Measurements from ENCODE around the gene LYSMD4. TPM values are rescaled to one million over a fixed set of nuclear protein-coding genes. Genes with fewer than 3 reads are reported as not detected.

LYSMD4 gene
- total RNA-seq, 2 donors from 2014 or later = 3.7 to 4.2 TPM

DNA sequence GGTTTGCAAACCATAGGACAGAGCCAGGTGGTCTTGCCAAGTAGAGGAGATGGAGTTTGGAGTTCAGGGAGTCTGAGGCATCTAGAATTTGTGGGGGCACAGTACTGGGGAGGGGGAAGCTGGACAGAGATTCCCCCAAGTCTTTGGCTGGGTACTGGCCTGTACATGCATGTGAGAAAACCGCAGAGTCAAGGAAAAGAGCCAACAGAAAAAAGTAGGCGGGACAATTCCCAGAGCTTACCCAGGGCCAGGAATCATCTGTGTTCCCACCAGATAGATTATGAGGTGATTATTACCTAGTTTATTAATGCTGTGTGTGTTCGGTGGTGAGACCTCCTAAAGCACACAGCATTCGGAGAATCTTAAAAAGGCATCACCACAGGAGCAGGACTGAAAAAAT, 11.3 kb downstream of the LYSMD4 start:
- Mint-ChIP-seq H3K27ac (no peak overlapping the region), H3K4me1 (peaks cover 19% of the 10 kb centered on the region), H3K27me3 (no peaks in the 10 kb centered on the region), H3K9me3 (no peaks in the 10 kb centered on the region), H3K4me3 (no peak overlapping the region), H3K36me3 (ENCODE audit: low read depth) (no peaks in the 10 kb centered on the region)
- ATAC-seq (replicated peaks) = no peak

DNA sequence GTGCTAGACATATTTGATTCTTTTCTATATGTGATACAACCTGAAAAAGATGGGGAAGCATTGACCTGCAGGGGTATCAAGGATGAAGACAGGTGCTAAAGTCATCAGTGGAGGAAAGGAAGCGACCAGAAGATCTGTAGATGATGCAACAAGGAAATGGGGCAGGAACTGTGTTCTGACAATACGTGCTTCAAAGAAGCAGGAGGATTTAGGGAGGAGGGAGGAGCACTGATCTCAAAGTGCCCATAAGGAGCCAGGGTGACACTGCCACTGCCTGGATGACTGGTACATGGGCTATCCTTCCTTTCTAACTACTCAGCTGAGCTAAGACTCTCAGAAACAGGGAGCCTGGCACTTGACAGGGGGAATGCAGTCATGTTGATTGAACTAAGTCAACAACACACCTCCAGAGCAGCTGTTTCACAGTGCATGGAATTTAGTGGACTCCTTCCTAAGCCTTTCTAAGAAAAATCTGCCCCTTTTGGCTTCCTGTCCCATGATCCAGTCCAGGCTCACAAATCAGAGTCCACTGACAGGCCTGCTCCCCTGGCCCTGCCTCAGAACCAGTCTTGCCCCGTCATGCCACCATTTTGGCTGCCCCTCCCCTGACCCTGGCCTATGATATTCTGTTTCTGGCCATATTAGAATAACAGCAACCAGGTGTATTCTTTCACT, 12.0 kb downstream of the LYSMD4 start:
- ATAC-seq (replicated peaks) = peak; percentile 17
- Mint-ChIP-seq H3K27me3 (no peaks in the 10 kb centered on the region), H3K9me3 (no peaks in the 10 kb centered on the region), H3K4me1 (peaks cover 19% of the 10 kb centered on the region), H3K27ac (peak overlapping the region; percentile 40), H3K36me3 (ENCODE audit: low read depth) (no peaks in the 10 kb centered on the region), H3K4me3 (peak overlapping the region; percentile 47)

GRCh38 chr15:99720533-99720932, 12.7 kb downstream of the LYSMD4 start:
- ATAC-seq (replicated peaks) = no peak
- Mint-ChIP-seq H3K4me1 (peaks cover 19% of the 10 kb centered on the region), H3K4me3 (peak overlapping the region; percentile 47), H3K9me3 (no peaks in the 10 kb centered on the region), H3K36me3 (ENCODE audit: low read depth) (peaks cover 3% of the 10 kb centered on the region), H3K27ac (peak overlapping the region; percentile 40), H3K27me3 (no peaks in the 10 kb centered on the region)

DNA sequence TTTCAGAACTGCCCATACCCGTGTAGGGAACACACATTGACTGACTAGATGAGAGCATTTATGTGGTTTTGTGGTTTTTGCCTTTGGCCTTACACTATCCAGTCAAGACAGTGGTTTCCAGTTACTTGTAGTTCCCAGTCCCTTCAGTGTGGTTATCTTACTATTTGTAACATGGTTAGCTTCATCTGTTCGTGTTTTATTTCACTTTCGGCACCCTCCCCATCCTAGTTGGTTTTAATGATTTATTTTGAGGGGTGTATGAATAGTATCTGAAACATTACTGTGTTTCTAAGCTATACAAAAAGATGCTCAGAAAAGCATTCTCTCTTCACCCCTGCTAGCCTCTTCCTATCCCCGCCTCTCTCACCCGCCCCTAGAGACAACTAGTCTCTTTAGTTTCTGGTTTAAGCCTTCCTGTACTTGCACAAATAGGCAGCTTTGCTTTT, 14.1 kb downstream of the LYSMD4 start:
- peak overlapping the region; percentile 47 for H3K4me3 Mint-ChIP-seq
- H3K27ac Mint-ChIP-seq = no peak overlapping the region

GRCh38 chr15:99718421-99718820, 14.8 kb downstream of the LYSMD4 start:
- no peak for ATAC-seq (replicated peaks)
- H3K9me3 Mint-ChIP-seq = no peaks in the 10 kb centered on the region
- peaks cover 7% of the 10 kb centered on the region for H3K36me3 Mint-ChIP-seq (ENCODE audit: low read depth)
- no peak overlapping the region for H3K4me3 Mint-ChIP-seq
- H3K27me3 Mint-ChIP-seq = no peaks in the 10 kb centered on the region
- peak overlapping the region; percentile 17 for H3K27ac Mint-ChIP-seq
- H3K4me1 Mint-ChIP-seq = peaks cover 19% of the 10 kb centered on the region

More for the DNA sequence above, 14.1 kb downstream of the LYSMD4 start:
- H3K4me1 Mint-ChIP-seq = peaks cover 19% of the 10 kb centered on the region
- peaks cover 7% of the 10 kb centered on the region for H3K36me3 Mint-ChIP-seq (ENCODE audit: low read depth)
- H3K9me3 Mint-ChIP-seq = no peaks in the 10 kb centered on the region
- peak; percentile 71 for ATAC-seq (replicated peaks)
- no peaks in the 10 kb centered on the region for H3K27me3 Mint-ChIP-seq

GRCh38 chr15:99717161-99718009, 15.9 kb downstream of the LYSMD4 start:
- no peaks in the 10 kb centered on the region for H3K27me3 Mint-ChIP-seq
- ATAC-seq (replicated peaks) = peak; percentile 77

DNA sequence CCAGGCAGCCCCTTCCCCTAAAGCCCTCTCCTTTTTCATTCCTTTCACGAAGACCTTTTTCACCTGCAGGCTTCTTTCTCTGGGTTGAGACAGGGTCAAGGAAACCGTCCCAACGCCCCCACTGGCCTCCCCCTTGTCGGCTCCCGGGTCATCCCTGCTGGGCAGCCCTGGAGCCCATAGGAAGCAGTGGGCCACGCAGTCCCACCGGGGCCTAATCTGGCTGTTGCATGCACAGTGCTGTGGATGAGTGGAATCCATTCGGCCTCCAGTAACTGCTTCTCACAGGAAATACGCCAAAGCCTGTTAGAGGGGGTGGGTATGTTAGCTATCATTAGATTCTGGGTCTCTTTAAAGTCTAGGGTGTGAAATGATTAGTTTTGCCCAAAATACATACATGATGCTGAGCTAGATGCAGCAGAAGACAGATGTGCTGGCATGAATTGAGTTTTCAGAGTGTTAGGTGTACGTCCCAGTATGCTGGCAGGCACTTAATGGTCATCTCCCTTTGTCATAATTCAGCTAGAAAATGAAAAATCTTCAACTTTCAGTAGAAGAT, 16.6 kb downstream of the LYSMD4 start:
- Mint-ChIP-seq H3K9me3 (no peaks in the 10 kb centered on the region), H3K36me3 (ENCODE audit: low read depth) (peaks cover 20% of the 10 kb centered on the region), H3K27ac (no peak overlapping the region), H3K4me1 (peaks cover 19% of the 10 kb centered on the region), H3K27me3 (no peaks in the 10 kb centered on the region), H3K4me3 (no peak overlapping the region)
- no peak for ATAC-seq (replicated peaks)

More at GRCh38 chr15:99717161-99718009, 15.9 kb downstream of the LYSMD4 start:
- Mint-ChIP-seq H3K36me3 (ENCODE audit: low read depth) (peaks cover 16% of the 10 kb centered on the region), H3K4me3 (no peak overlapping the region), H3K4me1 (peaks cover 19% of the 10 kb centered on the region), H3K9me3 (no peaks in the 10 kb centered on the region), H3K27ac (peak overlapping the region; percentile 17)

DNA sequence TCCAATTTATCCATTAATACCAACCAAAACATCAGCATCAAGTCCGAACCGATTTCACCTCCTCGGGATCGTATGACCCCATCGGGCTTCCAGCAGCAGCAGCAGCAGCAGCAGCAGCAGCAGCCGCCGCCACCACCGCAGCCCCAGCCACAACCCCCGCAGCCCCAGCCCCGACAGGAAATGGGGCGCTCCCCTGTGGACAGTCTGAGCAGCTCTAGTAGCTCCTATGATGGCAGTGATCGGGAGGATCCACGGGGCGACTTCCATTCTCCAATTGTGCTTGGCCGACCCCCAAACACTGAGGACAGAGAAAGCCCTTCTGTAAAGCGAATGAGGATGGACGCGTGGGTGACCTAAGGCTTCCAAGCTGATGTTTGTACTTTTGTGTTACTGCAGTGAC, 20.8 kb downstream of the LYSMD4 start:
- Mint-ChIP-seq H3K4me1 (peaks cover 6% of the 10 kb centered on the region), H3K27me3 (no peaks in the 10 kb centered on the region), H3K9me3 (no peaks in the 10 kb centered on the region), H3K27ac (no peak overlapping the region), H3K36me3 (ENCODE audit: low read depth) (peaks cover 38% of the 10 kb centered on the region), H3K4me3 (no peak overlapping the region)
- ATAC-seq (replicated peaks) = no peak

- Mint-ChIP-seq H3K9me3 (no peaks in the 10 kb centered on the region), H3K36me3 (ENCODE audit: low read depth) (peaks cover 38% of the 10 kb centered on the region), H3K27ac (no peak overlapping the region), H3K4me3 (no peak overlapping the region), H3K27me3 (no peaks in the 10 kb centered on the region), H3K4me1 (peaks cover 10% of the 10 kb centered on the region)
- no peak for ATAC-seq (replicated peaks)
These were observed 21.6 kb downstream of the LYSMD4 start for GRCh38 chr15:99711625-99712024.

DNA sequence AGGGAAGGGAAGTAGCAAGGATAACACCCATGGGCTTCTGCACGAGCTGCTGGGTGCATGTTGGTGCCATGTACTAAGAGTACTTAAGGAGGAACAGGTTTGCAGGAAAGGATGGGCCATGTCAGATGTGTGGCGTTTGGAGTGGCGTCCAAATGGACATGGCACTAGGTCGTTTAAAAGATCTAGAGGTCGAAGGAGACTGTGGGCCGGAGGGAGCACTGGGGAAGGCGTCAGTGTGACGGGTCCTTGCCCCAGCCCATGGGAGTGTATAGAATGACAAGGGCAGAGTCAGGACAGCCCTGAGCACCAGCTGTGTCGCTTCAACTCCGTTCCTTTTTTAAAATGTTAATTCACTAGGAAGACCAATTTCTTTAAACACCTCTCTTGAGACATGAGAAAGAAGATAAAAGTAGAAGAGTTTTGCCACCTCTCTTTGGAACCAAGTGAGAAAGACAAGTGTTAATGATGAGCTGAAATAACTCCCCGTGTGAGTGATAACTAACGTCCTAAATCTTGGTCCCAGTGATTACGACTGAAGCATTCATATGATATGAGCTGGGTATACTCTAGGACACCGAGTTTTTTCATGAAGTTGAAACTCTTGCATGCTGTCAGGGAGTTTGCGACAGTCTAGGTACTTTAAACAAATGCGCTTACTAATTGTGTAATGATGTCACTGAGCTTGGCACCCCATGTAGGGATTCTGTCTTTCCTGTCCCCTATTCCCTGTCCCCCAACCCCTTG, 23.8 kb downstream of the LYSMD4 start:
- Mint-ChIP-seq H3K36me3 (ENCODE audit: low read depth) (peaks cover 31% of the 10 kb centered on the region), H3K9me3 (no peaks in the 10 kb centered on the region), H3K4me3 (no peak overlapping the region), H3K27me3 (no peaks in the 10 kb centered on the region), H3K27ac (peak overlapping the region; percentile 6), H3K4me1 (peaks cover 10% of the 10 kb centered on the region)
- no peak for ATAC-seq (replicated peaks)

GRCh38 chr15:99708563-99708962, 24.7 kb downstream of the LYSMD4 start:
- peak overlapping the region; percentile 6 for H3K27ac Mint-ChIP-seq
- no peak overlapping the region for H3K4me3 Mint-ChIP-seq
- H3K4me1 Mint-ChIP-seq = peaks cover 10% of the 10 kb centered on the region
- ATAC-seq (replicated peaks) = no peak
- no peaks in the 10 kb centered on the region for H3K9me3 Mint-ChIP-seq
- H3K27me3 Mint-ChIP-seq = no peaks in the 10 kb centered on the region
- H3K36me3 Mint-ChIP-seq (ENCODE audit: low read depth) = peaks cover 31% of the 10 kb centered on the region

DNA sequence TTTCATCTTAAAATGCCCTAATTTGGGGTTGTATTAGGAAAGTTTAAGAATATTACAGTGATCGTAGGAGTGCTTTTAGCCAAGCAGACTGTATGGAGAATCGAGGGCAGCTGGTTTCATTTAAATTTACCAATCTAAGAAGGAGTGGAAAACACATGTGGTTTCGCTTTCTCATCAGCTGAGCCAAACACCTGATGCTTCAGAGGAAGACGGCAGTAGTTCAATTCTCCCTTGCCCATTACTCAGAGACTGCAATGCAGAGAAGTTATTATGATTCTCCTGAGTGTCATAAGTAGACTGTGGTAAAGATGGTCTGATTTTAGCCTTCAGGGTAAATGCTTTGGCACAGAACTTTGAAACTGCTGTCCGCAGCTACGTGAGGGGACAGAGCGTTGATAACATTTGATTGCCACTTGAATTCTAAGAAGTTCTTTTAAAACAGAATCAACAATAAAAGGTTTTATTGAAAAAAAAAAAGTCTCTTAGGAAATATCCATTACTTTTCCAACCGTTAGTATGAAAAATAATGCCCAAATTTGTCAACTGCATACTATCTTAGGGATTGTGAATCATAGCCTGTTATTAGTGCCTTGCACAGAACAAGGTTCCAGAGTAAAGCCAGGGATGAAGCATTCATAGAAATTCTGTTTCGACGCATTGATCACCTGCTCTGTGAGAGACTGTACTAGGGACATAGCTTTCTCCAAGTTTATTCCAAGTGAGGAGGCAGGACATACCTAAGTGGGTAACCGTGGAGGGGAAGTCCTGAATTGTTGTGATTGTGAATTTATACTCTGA, 25.6 kb downstream of the LYSMD4 start:
- Mint-ChIP-seq H3K27me3 (no peaks in the 10 kb centered on the region), H3K27ac (no peak overlapping the region), H3K4me1 (peaks cover 10% of the 10 kb centered on the region), H3K9me3 (no peaks in the 10 kb centered on the region), H3K4me3 (peak overlapping the region; percentile 53), H3K36me3 (ENCODE audit: low read depth) (peaks cover 24% of the 10 kb centered on the region)
- peak; percentile 84 for ATAC-seq (replicated peaks)

DNA sequence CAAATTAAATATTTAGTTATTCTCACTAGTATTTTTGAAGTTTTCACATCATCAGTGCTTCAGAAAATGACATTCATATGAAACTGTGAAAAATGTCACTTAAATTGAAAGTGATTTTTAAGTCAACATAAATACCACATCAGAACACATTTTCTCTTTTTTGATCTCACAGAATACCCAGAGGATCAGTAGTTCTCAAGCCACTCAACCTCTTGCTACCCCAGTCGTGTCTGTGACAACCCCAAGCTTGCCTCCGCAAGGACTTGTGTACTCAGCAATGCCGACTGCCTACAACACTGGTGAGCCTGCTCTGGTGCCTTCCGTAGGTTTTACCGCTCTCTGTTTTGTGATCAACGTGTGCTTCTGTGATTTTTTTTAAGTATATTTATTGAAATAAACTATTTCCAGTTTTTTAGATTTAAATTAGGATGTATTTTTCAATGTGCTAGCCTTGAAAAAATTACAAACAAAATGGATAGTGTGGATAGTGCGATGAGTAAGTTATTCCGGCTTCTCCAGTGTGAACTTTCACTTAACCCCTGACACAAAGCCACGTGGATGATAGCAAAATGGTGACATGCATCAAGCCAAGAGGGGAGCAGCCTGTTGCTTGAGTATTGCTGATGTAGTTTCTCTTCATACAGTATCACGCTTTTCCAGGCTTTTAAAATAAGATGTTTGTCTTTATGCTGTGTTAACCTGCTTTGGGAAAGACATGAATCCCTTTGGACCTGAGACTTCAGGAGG, 26.5 kb downstream of the LYSMD4 start:
- Mint-ChIP-seq H3K4me3 (peak overlapping the region; percentile 53), H3K27me3 (no peaks in the 10 kb centered on the region), H3K27ac (no peak overlapping the region), H3K36me3 (ENCODE audit: low read depth) (peaks cover 18% of the 10 kb centered on the region), H3K4me1 (peaks cover 10% of the 10 kb centered on the region), H3K9me3 (no peaks in the 10 kb centered on the region)
- peak; percentile 52 for ATAC-seq (replicated peaks)
